SK-N-SH treated with all-trans-retinoic acid at 6 μM for 48 hours (cell line): Measurements from ENCODE around the gene IL31.

Experiments used
- ATAC-seq: fragments of 200-7000 bp; cut with Tn5 transposase; 3 replicates; pipeline ENCODE4 v1.9.1; 2020; ENCODE audit warnings: mild to moderate bottlenecking, moderate library complexity
- ARNTL ChIP-seq: fragments of 450-650 bp; formaldehyde crosslinking; IDR thresholded peaks from 2 replicates; pipeline ENCODE4 v1.5.0; 2020; ENCODE audit warnings: low read depth, mild to moderate bottlenecking, moderate library complexity, borderline replicate concordance
- BACH2 ChIP-seq: fragments of 250-450 bp; sonication (Bioruptor Pico); IDR thresholded peaks from 2 replicates; pipeline ENCODE4 v1.9.0; 2021; ENCODE audit warnings: mild to moderate bottlenecking, borderline replicate concordance
- CREB5 ChIP-seq: fragments of 250-450 bp; sonication (Bioruptor Pico); IDR thresholded peaks from 2 replicates; pipeline ENCODE4 v1.5.1; 2020; ENCODE audit warnings: low read depth, mild to moderate bottlenecking, moderate library complexity
- CSDC2 ChIP-seq: fragments of 250-450 bp; sonication (Bioruptor Pico); IDR thresholded peaks from 2 replicates; pipeline ENCODE4 v1.5.0; 2020; ENCODE audit warnings: mild to moderate bottlenecking, moderate library complexity
- ESRRG ChIP-seq: fragments of 250-450 bp; sonication (Bioruptor Pico); IDR thresholded peaks from 2 replicates; pipeline ENCODE4 v1.6.1; 2021; ENCODE audit warnings: mild to moderate bottlenecking
- GLIS3 ChIP-seq: fragments of 250-450 bp; sonication (Bioruptor Pico); IDR thresholded peaks from 2 replicates; pipeline ENCODE4 v1.5.0; 2020; ENCODE audit warnings: mild to moderate bottlenecking, moderate library complexity
- ISL1 ChIP-seq: fragments of 250-450 bp; sonication (Bioruptor Pico); IDR thresholded peaks from 2 replicates; pipeline ENCODE4 v2.1.2; 2022; ENCODE audit warnings: mild to moderate bottlenecking, moderate library complexity
- OSR1 ChIP-seq: fragments of 250-450 bp; sonication (Bioruptor Pico); IDR thresholded peaks from 2 replicates; pipeline ENCODE4 v1.8.0; 2022; ENCODE audit warnings: moderate library complexity, mild to moderate bottlenecking, inconsistent platforms
- PPARA ChIP-seq: fragments of 250-450 bp; sonication (Bioruptor Pico); IDR thresholded peaks from 2 replicates; pipeline ENCODE4 v1.5.0; 2020; ENCODE audit warnings: mild to moderate bottlenecking, borderline replicate concordance
- RARB ChIP-seq: fragments of 250-450 bp; sonication (Bioruptor Pico); IDR thresholded peaks from 2 replicates; pipeline ENCODE4 v1.8.0; 2021; ENCODE audit warnings: mild to moderate bottlenecking, moderate library complexity
- SNAI2 ChIP-seq: fragments of 250-450 bp; sonication (Bioruptor Pico); IDR thresholded peaks from 2 replicates; pipeline ENCODE4 v1.5.0; 2020; ENCODE audit warnings: mild to moderate bottlenecking, moderate library complexity
- TCF4 ChIP-seq: fragments of 250-450 bp; sonication (Bioruptor Pico); IDR thresholded peaks from 2 replicates; pipeline ENCODE4 v1.8.0; 2021; ENCODE audit warnings: mild to moderate bottlenecking, moderate library complexity, borderline replicate concordance
- TOX ChIP-seq: fragments of 250-450 bp; sonication (Bioruptor Pico); IDR thresholded peaks from 2 replicates; pipeline ENCODE4 v1.8.0; 2021; ENCODE audit warnings: mild to moderate bottlenecking, moderate library complexity, borderline replicate concordance
- ZC3H10 ChIP-seq: fragments of 250-450 bp; sonication (Bioruptor Pico); IDR thresholded peaks from 2 replicates; pipeline ENCODE4 v1.5.1; 2021; ENCODE audit warnings: mild to moderate bottlenecking, moderate library complexity
- ZFP30 ChIP-seq: fragments of 450-650 bp; formaldehyde crosslinking; IDR thresholded peaks from 2 replicates; pipeline ENCODE4 v1.5.0; 2022; ENCODE audit warnings: mild to moderate bottlenecking, moderate library complexity
- ZNF565 ChIP-seq: fragments of 450-650 bp; formaldehyde crosslinking; conservative IDR thresholded peaks from 2 replicates; pipeline ENCODE4 v1.5.0; 2020; ENCODE audit warnings: low read depth, mild to moderate bottlenecking, moderate library complexity
- ZNF70 ChIP-seq: fragments of 450-650 bp; formaldehyde crosslinking; IDR thresholded peaks from 2 replicates; pipeline ENCODE4 v1.5.0; 2020; ENCODE audit warnings: mild to moderate bottlenecking, moderate library complexity
- ZNF8 ChIP-seq: fragments of 450-650 bp; formaldehyde crosslinking; IDR thresholded peaks from 2 replicates; pipeline ENCODE4 v1.5.0; 2020; ENCODE audit warnings: mild to moderate bottlenecking, moderate library complexity
- TF ChIP-seq, protein P1 (sequence below): fragments of 250-450 bp; sonication (Bioruptor Pico); IDR thresholded peaks from 2 replicates; pipeline ENCODE4 v1.5.1; 2021; ENCODE audit warnings: mild to moderate bottlenecking, moderate library complexity
- TF ChIP-seq, protein P2 (sequence below): fragments of 250-450 bp; sonication (Bioruptor Pico); IDR thresholded peaks from 2 replicates; pipeline ENCODE4 v1.5.0; 2020; ENCODE audit warnings: mild to moderate bottlenecking, moderate library complexity
- TF ChIP-seq, protein P3 (sequence below): fragments of 250-450 bp; sonication (Bioruptor Pico); IDR thresholded peaks from 2 replicates; pipeline ENCODE4 v1.8.0; 2021; ENCODE audit warnings: low read depth, mild to moderate bottlenecking, moderate library complexity, borderline replicate concordance
- TF ChIP-seq, protein P4 (sequence below): fragments of 250-450 bp; sonication (Bioruptor Pico); IDR thresholded peaks from 2 replicates; pipeline ENCODE4 v1.8.0; 2020; ENCODE audit warnings: mild to moderate bottlenecking, moderate library complexity, borderline replicate concordance

IL31 gene

DNA sequence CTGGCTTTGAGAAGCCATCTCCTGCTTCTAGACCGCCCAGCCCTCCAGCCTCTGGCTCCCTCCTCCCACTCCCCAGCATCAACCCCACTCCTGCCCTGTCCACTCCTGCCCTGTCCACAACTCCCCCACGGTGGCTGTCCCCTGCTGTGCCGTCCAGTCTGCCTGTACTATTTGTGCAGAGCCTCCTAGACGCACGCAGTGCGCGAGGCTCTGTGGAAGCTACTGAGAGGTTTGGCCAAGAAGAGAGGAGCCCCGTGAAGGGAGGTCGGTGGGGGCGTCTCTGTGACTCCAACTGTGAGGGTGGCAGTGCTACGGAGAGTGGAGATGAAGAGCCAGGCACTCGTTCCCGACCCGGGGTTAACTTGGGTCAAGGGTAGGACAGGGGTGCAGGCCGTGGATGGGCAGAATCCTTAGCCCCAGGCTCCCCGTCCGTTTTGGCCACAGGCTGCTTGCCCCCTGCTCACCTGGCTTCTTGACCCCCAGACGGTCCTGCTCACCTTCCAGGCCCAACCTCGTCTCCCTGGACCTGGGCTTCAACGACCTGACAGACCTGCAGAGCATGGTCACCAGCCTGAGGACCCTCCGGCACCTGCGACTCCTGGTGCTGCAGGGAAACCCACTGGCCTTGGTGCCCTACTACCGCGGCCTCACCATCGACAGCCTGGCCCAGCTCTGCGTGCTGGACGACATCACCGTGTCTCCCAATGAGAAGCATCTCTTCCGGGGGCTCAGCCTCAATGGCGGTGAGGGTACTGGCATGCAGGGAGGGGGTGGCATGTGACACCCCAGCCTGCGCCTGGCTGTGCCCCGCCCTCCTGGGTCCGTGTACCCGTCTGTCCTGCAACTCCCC is 15.8 kb upstream of the IL31 start (continued):
- TF ChIP-seq, protein P1, sequence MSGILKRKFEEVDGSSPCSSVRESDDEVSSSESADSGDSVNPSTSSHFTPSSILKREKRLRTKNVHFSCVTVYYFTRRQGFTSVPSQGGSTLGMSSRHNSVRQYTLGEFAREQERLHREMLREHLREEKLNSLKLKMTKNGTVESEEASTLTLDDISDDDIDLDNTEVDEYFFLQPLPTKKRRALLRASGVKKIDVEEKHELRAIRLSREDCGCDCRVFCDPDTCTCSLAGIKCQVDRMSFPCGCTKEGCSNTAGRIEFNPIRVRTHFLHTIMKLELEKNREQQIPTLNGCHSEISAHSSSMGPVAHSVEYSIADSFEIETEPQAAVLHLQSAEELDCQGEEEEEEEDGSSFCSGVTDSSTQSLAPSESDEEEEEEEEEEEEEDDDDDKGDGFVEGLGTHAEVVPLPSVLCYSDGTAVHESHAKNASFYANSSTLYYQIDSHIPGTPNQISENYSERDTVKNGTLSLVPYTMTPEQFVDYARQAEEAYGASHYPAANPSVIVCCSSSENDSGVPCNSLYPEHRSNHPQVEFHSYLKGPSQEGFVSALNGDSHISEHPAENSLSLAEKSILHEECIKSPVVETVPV (CRISPR knock-in tag) = no peak

GRCh38 chr12:122187466-122187865 is 13.4 kb upstream of the IL31 start:
- TF ChIP-seq BACH2 (CRISPR knock-in tag) = no peak
- TF ChIP-seq CREB5 (CRISPR knock-in tag) = no peak
- no peak for TF ChIP-seq TCF4 (CRISPR knock-in tag)
- no peak for TF ChIP-seq ARNTL (CRISPR knock-in tag)
- no peak for TF ChIP-seq OSR1 (CRISPR knock-in tag)
- TF ChIP-seq, protein P2, sequence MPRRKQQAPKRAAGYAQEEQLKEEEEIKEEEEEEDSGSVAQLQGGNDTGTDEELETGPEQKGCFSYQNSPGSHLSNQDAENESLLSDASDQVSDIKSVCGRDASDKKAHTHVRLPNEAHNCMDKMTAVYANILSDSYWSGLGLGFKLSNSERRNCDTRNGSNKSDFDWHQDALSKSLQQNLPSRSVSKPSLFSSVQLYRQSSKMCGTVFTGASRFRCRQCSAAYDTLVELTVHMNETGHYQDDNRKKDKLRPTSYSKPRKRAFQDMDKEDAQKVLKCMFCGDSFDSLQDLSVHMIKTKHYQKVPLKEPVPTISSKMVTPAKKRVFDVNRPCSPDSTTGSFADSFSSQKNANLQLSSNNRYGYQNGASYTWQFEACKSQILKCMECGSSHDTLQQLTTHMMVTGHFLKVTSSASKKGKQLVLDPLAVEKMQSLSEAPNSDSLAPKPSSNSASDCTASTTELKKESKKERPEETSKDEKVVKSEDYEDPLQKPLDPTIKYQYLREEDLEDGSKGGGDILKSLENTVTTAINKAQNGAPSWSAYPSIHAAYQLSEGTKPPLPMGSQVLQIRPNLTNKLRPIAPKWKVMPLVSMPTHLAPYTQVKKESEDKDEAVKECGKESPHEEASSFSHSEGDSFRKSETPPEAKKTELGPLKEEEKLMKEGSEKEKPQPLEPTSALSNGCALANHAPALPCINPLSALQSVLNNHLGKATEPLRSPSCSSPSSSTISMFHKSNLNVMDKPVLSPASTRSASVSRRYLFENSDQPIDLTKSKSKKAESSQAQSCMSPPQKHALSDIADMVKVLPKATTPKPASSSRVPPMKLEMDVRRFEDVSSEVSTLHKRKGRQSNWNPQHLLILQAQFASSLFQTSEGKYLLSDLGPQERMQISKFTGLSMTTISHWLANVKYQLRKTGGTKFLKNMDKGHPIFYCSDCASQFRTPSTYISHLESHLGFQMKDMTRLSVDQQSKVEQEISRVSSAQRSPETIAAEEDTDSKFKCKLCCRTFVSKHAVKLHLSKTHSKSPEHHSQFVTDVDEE (CRISPR knock-in tag) = no peak
- no peak for TF ChIP-seq ZC3H10 (CRISPR knock-in tag)
- TF ChIP-seq ZNF70 (CRISPR knock-in tag) = no peak
- no peak for TF ChIP-seq ZNF8 (CRISPR knock-in tag)
- TF ChIP-seq, protein P3, sequence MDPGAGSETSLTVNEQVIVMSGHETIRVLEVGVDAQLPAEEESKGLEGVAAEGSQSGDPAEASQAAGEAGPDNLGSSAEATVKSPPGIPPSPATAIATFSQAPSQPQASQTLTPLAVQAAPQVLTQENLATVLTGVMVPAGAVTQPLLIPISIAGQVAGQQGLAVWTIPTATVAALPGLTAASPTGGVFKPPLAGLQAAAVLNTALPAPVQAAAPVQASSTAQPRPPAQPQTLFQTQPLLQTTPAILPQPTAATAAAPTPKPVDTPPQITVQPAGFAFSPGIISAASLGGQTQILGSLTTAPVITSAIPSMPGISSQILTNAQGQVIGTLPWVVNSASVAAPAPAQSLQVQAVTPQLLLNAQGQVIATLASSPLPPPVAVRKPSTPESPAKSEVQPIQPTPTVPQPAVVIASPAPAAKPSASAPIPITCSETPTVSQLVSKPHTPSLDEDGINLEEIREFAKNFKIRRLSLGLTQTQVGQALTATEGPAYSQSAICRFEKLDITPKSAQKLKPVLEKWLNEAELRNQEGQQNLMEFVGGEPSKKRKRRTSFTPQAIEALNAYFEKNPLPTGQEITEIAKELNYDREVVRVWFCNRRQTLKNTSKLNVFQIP (CRISPR knock-in tag) = no peak
- TF ChIP-seq, protein P4, sequence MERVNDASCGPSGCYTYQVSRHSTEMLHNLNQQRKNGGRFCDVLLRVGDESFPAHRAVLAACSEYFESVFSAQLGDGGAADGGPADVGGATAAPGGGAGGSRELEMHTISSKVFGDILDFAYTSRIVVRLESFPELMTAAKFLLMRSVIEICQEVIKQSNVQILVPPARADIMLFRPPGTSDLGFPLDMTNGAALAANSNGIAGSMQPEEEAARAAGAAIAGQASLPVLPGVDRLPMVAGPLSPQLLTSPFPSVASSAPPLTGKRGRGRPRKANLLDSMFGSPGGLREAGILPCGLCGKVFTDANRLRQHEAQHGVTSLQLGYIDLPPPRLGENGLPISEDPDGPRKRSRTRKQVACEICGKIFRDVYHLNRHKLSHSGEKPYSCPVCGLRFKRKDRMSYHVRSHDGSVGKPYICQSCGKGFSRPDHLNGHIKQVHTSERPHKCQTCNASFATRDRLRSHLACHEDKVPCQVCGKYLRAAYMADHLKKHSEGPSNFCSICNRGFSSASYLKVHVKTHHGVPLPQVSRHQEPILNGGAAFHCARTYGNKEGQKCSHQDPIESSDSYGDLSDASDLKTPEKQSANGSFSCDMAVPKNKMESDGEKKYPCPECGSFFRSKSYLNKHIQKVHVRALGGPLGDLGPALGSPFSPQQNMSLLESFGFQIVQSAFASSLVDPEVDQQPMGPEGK (CRISPR knock-in tag) = no peak
- TF ChIP-seq GLIS3 (CRISPR knock-in tag) = no peak
- no peak for TF ChIP-seq TOX (CRISPR knock-in tag)
- no peak for TF ChIP-seq CSDC2
- TF ChIP-seq, protein P1 (CRISPR knock-in tag) = no peak
- no peak for TF ChIP-seq ZFP30
- TF ChIP-seq RARB (CRISPR knock-in tag) = no peak
- no peak for ATAC-seq

- ATAC-seq = no peak
- no peak for TF ChIP-seq ZFP30
- no peak for TF ChIP-seq PPARA
- no peak for TF ChIP-seq ISL1 (CRISPR knock-in tag)
- no peak for TF ChIP-seq ESRRG (CRISPR knock-in tag)
- TF ChIP-seq SNAI2 (CRISPR knock-in tag) = no peak
- no peak for TF ChIP-seq ZC3H10 (CRISPR knock-in tag)
- no peak for TF ChIP-seq ARNTL (CRISPR knock-in tag)
- TF ChIP-seq ZNF565 (CRISPR knock-in tag) = no peak
- TF ChIP-seq ZNF8 (CRISPR knock-in tag) = no peak
- TF ChIP-seq, protein P4 (CRISPR knock-in tag) = no peak
- no peak for TF ChIP-seq CREB5 (CRISPR knock-in tag)
These were observed 11.6 kb upstream of the IL31 start for GRCh38 chr12:122185494-122186082.
